Measurements from ENCODE around the gene SAFB2. TPM values are rescaled to one million over a fixed set of nuclear protein-coding genes. Genes with fewer than 3 reads are reported as not detected.

The SAFB2 gene
- total RNA-seq, 1 experiment from 2014 or later, result 76.1 TPM

- Mint-ChIP-seq H3K4me1 (peaks cover 0 to 2% of the 10 kb centered on the region in 2 experiments; a peak in 3 of 4 replicates), H3K27ac (0 out of 7 replicates have a peak overlapping the region, but pooled peaks of 1 of the 3 experiments have one; percentile 36), H3K9me3 (no peaks in the 10 kb centered on the region), H3K4me3 (no peak overlapping the region), H3K36me3 (ENCODE audit: insufficient read depth in 1 of 3, low read depth in 3 of 3) (peaks cover 13 to 34% (median 32%) of the 10 kb centered on the region in 3 experiments; a peak in 6 of 7 replicates), H3K27me3 (ENCODE audit: low read depth) (no peaks in the 10 kb centered on the region)
- H4K91ac ChIP-seq (ENCODE audit: insufficient read length, low read depth, low read length), result no peak overlapping the region
- H3K18ac ChIP-seq (ENCODE audit: insufficient read length, low read depth, low read length), result no peak overlapping the region
- no peaks in the 10 kb centered on the region for H3K9me3 ChIP-seq (ENCODE audit: control insufficient read depth, low read depth, low read length)
- H2BK12ac ChIP-seq (ENCODE audit: insufficient read length, low read depth, low read length), result no peak overlapping the region
- H3K56ac ChIP-seq (ENCODE audit: insufficient read length, low read depth, low read length), result no peak overlapping the region
- H2BK5ac ChIP-seq (ENCODE audit: insufficient read length, low read length), result no peak overlapping the region
- H3K4me1 ChIP-seq (ENCODE audit: insufficient read depth, low read length), result no peaks in the 10 kb centered on the region
- H3T11ph ChIP-seq (ENCODE audit: low read length), result no peak overlapping the region
- H4K5ac ChIP-seq (ENCODE audit: insufficient read length, low read depth, low read length), result no peak overlapping the region
- no peak for DNase-seq
- H3K9ac ChIP-seq (ENCODE audit: extremely low read depth, insufficient read length, low read length), result no peak overlapping the region
- TF ChIP-seq CTCF (conservative IDR thresholded peaks at IDR 0.05), result no peak
- no peak overlapping the region for H3K14ac ChIP-seq (ENCODE audit: insufficient read depth, low read length)
- no peak overlapping the region for H2BK120ac ChIP-seq (ENCODE audit: low read depth, low read length, poor library complexity, severe bottlenecking)
- H2AK5ac ChIP-seq (ENCODE audit: insufficient read length, low read length), result no peak overlapping the region
- H3K23me2 ChIP-seq (ENCODE audit: insufficient read length, low read depth, low read length, poor library complexity, severe bottlenecking), result no peaks in the 10 kb centered on the region
- H3K79me2 ChIP-seq (ENCODE audit: insufficient read depth, low read length), result peaks cover 32% of the 10 kb centered on the region; the same call in 1 of the 2 replicates
- H2AFZ ChIP-seq (ENCODE audit: low read length), result no peak overlapping the region
- no peak overlapping the region for H3K23ac ChIP-seq (ENCODE audit: insufficient read length, low read depth, low read length)
- no peak overlapping the region for H3K27ac ChIP-seq (ENCODE audit: insufficient read length, low read depth, low read length)
- H2BK15ac ChIP-seq (ENCODE audit: low read depth, low read length), result no peak overlapping the region
- H4K20me1 ChIP-seq (ENCODE audit: control insufficient read depth, insufficient read depth, insufficient read length), result no peaks in the 10 kb centered on the region
- H3K27me3 ChIP-seq (ENCODE audit: insufficient read depth, low read length), result no peaks in the 10 kb centered on the region
- H2BK20ac ChIP-seq (ENCODE audit: low read depth, low read length, poor library complexity, severe bottlenecking), result no peak overlapping the region
- WGBS (ENCODE audit: extremely low coverage, insufficient read length, low lambda C conversion rate), result no CpG with 5 or more reads among the region's 1 CpG
- peaks cover 14% of the 10 kb centered on the region for H3K79me1 ChIP-seq (ENCODE audit: insufficient read depth, low read depth, low read length, poor library complexity, severe bottlenecking)
- H3K4me2 ChIP-seq (ENCODE audit: insufficient read depth, insufficient read length, low read length), result no peak overlapping the region
- H4K8ac ChIP-seq (replicated peaks; ENCODE audit: insufficient read length, low read depth, low read length), result no peak overlapping the region
- no peak overlapping the region for H3K4ac ChIP-seq (ENCODE audit: low read depth, low read length)
These were observed 15.4 kb upstream of the SAFB2 start for GRCh38 chr19:5637971-5638370.
